HCT116 (cell line): ENCODE data around the gene VAV2.

Source experiments
- CTCF ChIP-seq, 3 experiments: fragments of 200-600 bp in 1 of 3; sonication (generic) in 1 of 3; IDR thresholded peaks in 2 of 3; conservative IDR thresholded peaks in 1 of 3; 2 replicates each; pipeline ENCODE4 v1.5.1; 2012 to 2017; ENCODE audit warnings: low read depth in 2 of 3, low read length in 2 of 3, antibody characterized with exemption in 1 of 3, borderline replicate concordance in 1 of 3, control low read depth in 1 of 3, mild to moderate bottlenecking in 1 of 3, mixed read lengths in 1 of 3, mixed run types in 1 of 3, moderate library complexity in 1 of 3; ENCODE audit not compliant: insufficient read depth in 1 of 3
- EZH2 ChIP-seq: fragments of 200-600 bp; sonication (generic); IDR thresholded peaks from 2 replicates; pipeline ENCODE4 v1.6.1; 2017; ENCODE audit warnings: antibody characterized with exemption, mixed run types
- EZH2phosphoT487 ChIP-seq: fragments of 200-600 bp; IDR thresholded peaks from 2 replicates; pipeline ENCODE4 v1.6.1; 2018; ENCODE audit warnings: antibody characterized with exemption, borderline replicate concordance
- FOSL1 ChIP-seq: IDR thresholded peaks from 2 replicates; pipeline ENCODE4 v1.6.1; 2012; ENCODE audit warnings: low read depth
- POLR2A ChIP-seq: IDR thresholded peaks from 2 replicates; pipeline ENCODE4 v1.7.0; 2011; ENCODE audit warnings: borderline replicate concordance; ENCODE audit not compliant: insufficient read depth, insufficient read length; ENCODE audit errors: extremely low read depth
- POLR2AphosphoS5 ChIP-seq: IDR thresholded peaks from 2 replicates; pipeline ENCODE4 v1.6.1; 2011; ENCODE audit warnings: mild to moderate bottlenecking, low read depth, low read length, moderate library complexity
- RAD21 ChIP-seq: IDR thresholded peaks from 2 replicates; pipeline ENCODE4 v1.6.1; 2012; ENCODE audit warnings: low read depth, mild to moderate bottlenecking
- REST ChIP-seq: IDR thresholded peaks from 2 replicates; pipeline ENCODE4 v1.6.1; 2012; ENCODE audit warnings: low read depth
- SP1 ChIP-seq: IDR thresholded peaks from 2 replicates; pipeline ENCODE4 v1.6.1; 2012; ENCODE audit warnings: low read depth
- SRF ChIP-seq: IDR thresholded peaks from 2 replicates; pipeline ENCODE4 v1.6.1; 2012; ENCODE audit warnings: low read depth
- ZNF274 ChIP-seq: fragments of 200-500 bp; sonication (Bioruptor generic); IDR thresholded peaks from 2 replicates; pipeline ENCODE4 v1.6.1; 2014; ENCODE audit warnings: mild to moderate bottlenecking, low read depth, low read length, inconsistent platforms

GRCh38 chr9:133939845-133940244 lies 52.3 kb downstream of the VAV2 start:
- TF ChIP-seq ZNF274 (no peak), POLR2AphosphoS5 (no peak), EZH2 (no peak), POLR2A (no peak), CTCF (IDR thresholded peaks at IDR 0.05 in 2 of 3, conservative IDR thresholded peaks at IDR 0.05 in 1 of 3; ENCODE audit: borderline replicate concordance in 1 of 3, insufficient read depth in 1 of 3, low read depth in 2 of 3, low read length in 2 of 3) (no peak), RAD21 (no peak), EZH2phosphoT487 (no peak), FOSL1 (no peak), SP1 (no peak), SRF (no peak), REST (no peak)
